Vagina (tissue), 2 donors: ENCODE data around the gene POLK.
"Not testable (repeated sequence)": the region's sequence is repeated elsewhere in the genome, so short reads cannot be mapped to it uniquely, and the experiment has no call there.

Experiments used
- CTCF ChIP-seq, 3 experiments: fragments of 450-650 bp in 2 of 3; fragments of 200-600 bp in 1 of 3; sonication (generic) in 1 of 3; IDR thresholded peaks; one replicate each; pipeline ENCODE4 v1.5.1; 2017 to 2019; ENCODE audit warnings: antibody characterized with exemption in 3 of 3, mild to moderate bottlenecking in 2 of 3, moderate library complexity in 2 of 3
- POLR2A ChIP-seq, 2 donors: fragments of 450-650 bp; IDR thresholded peaks; one replicate each; pipeline ENCODE4 v1.6.1; 2017; ENCODE audit warnings: antibody characterized with exemption in 2 of 2, mild to moderate bottlenecking in 2 of 2, moderate library complexity in 2 of 2
- POLR2AphosphoS5 ChIP-seq, 2 donors: sonication (generic); formaldehyde crosslinking; IDR thresholded peaks; one replicate each; pipeline ENCODE4 v1.9.0; 2017; ENCODE audit warnings: antibody characterized with exemption in 2 of 2, mild to moderate bottlenecking in 2 of 2, low read depth in 1 of 2; ENCODE audit not compliant: insufficient read depth in 1 of 2

GRCh38 chr5:75565991-75566709 lies 54.5 kb downstream of the POLK start:
- TF ChIP-seq CTCF (IDR thresholded peaks at IDR 0.05); POLR2A (IDR thresholded peaks at IDR 0.05); POLR2AphosphoS5 (IDR thresholded peaks at IDR 0.05; ENCODE audit: insufficient read depth in 1 of 2, low read depth in 1 of 2): not testable (repeated sequence)
